Colonic mucosa (tissue), 4 donors: Measurements from ENCODE around the gene LRRC7. TPM values are rescaled to one million over a fixed set of nuclear protein-coding genes. Genes with fewer than 3 reads are reported as not detected.

Experiments used
- DNase-seq: peaks from one replicate; pipeline ENCODE4 v3.0.0-alpha.2; 2020
- H3K27ac ChIP-seq: fragments of 200-600 bp; one replicate; pipeline ENCODE4 v1.8.0; 2021
- H3K27me3 ChIP-seq: fragments of 200-600 bp; one replicate; pipeline ENCODE4 v1.8.0; 2021
- H3K36me3 ChIP-seq: fragments of 200-600 bp; one replicate; pipeline ENCODE4 v1.8.0; 2021
- H3K4me1 ChIP-seq: fragments of 200-600 bp; one replicate; pipeline ENCODE4 v1.8.0; 2021; ENCODE audit warnings: mild to moderate bottlenecking
- H3K4me3 ChIP-seq: fragments of 200-600 bp; one replicate; pipeline ENCODE4 v1.8.0; 2021
- H3K9ac ChIP-seq, 2 donors: one replicate each; pipeline ENCODE4 v1.7.0; 2013; ENCODE audit warnings: control low read depth in 2 of 2, low read depth in 2 of 2, low read length in 2 of 2
- H3K9me3 ChIP-seq: fragments of 200-600 bp; one replicate; pipeline ENCODE4 v1.8.0; 2021
- intact Hi-C: fragments of 100-400 bp; cut with DNase I; formaldehyde crosslinking; loops from one replicate; pipeline ENCODE4 v1.14.1; 2022
- total RNA-seq, 2 donors: library from RNA; stranded (reverse); fragmentation: NEBNext Ultra II Directional in 1 of 2; extraction: Animal tissue kit (Norgen Biotek cat#: 25700) in 1 of 2; gene quantifications; one replicate each; pipeline ENCODE4 v1.2.1, GENCODE V29; 2021
- TF ChIP-seq, protein P1 (sequence below): fragments of 200-600 bp; IDR thresholded peaks from one replicate; pipeline ENCODE4 v1.8.0; 2022; ENCODE audit warnings: antibody characterized with exemption, mild to moderate bottlenecking
- donor health status: healthy.
- donor health status: DM: no; HTN: no; CAD: no.
- donor health status: DM: no; HTN: no; CAD: no.

Gene LRRC7
- total RNA-seq, 2 donors from 2014 or later = 0.21 to 0.22 TPM

DNA sequence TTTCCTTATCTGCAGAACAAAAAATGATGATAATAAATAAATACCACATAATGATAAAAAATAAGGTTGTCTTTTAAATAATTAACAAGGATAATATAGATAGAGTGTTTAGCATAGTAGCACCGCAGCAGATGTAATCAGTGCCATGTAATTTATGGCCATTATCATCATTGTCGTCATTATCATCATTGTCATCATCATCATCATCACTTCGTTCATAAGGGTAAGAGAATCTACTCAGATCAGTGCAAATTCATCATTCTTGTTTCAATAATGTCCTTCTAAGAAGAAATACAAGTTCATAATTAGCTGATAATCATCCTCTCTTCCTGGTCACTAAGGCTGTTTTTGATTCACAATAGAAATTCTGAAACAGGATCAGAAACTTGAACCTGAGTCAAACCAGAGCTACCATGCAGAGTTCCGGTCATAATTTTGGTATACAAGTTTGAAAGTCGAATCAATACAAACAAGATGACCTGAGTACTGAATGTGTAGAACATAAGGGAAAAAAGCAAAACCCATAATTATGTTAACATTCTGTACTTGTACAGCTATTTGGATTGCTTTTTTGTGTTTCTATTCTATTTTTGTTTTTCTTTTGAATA lies 465.6 kb downstream of the LRRC7 start:
- TF ChIP-seq, protein P1, sequence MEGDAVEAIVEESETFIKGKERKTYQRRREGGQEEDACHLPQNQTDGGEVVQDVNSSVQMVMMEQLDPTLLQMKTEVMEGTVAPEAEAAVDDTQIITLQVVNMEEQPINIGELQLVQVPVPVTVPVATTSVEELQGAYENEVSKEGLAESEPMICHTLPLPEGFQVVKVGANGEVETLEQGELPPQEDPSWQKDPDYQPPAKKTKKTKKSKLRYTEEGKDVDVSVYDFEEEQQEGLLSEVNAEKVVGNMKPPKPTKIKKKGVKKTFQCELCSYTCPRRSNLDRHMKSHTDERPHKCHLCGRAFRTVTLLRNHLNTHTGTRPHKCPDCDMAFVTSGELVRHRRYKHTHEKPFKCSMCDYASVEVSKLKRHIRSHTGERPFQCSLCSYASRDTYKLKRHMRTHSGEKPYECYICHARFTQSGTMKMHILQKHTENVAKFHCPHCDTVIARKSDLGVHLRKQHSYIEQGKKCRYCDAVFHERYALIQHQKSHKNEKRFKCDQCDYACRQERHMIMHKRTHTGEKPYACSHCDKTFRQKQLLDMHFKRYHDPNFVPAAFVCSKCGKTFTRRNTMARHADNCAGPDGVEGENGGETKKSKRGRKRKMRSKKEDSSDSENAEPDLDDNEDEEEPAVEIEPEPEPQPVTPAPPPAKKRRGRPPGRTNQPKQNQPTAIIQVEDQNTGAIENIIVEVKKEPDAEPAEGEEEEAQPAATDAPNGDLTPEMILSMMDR = no peak

DNA sequence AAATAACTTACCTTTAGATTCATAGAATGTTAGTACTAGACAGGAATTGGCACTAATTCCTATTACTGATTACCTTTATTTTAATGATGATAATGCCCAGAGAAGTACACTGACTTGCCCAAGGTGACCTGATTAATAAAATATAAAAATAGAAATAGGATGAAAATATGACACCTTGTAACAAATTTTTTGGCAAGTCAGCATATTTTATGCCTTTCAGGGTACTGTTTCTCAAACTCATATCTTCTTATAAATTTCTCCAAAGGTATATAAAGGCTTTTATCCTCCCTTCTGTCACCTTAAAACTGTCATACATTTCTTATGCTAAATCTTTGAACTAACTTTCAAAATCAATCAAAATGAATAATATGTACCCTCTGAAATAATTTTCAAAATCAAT lies 466.2 kb downstream of the LRRC7 start:
- no peaks in the 10 kb centered on the region for H3K27me3 ChIP-seq
- no peak overlapping the region for H3K27ac ChIP-seq
- H3K4me3 ChIP-seq = no peak overlapping the region
- TF ChIP-seq, protein P1 = no peak
- intact Hi-C loops = no loop called here
- H3K9me3 ChIP-seq = no peaks in the 10 kb centered on the region
- DNase-seq = no peak
- no peaks in the 10 kb centered on the region for H3K36me3 ChIP-seq
- no peak overlapping the region for H3K9ac ChIP-seq
- no peaks in the 10 kb centered on the region for H3K4me1 ChIP-seq

More for the DNA sequence above, 465.6 kb downstream of the LRRC7 start:
- no peak for DNase-seq
- Histone ChIP-seq H3K9ac (no peak overlapping the region), H3K4me3 (no peak overlapping the region), H3K4me1 (no peaks in the 10 kb centered on the region), H3K36me3 (no peaks in the 10 kb centered on the region), H3K27me3 (no peaks in the 10 kb centered on the region), H3K9me3 (no peaks in the 10 kb centered on the region), H3K27ac (no peak overlapping the region)
- intact Hi-C loops = no loop called here

- no peak overlapping the region for H3K27ac ChIP-seq
- DNase-seq = no peak
- intact Hi-C loops = no loop called here
- H3K4me1 ChIP-seq = no peaks in the 10 kb centered on the region
- H3K9ac ChIP-seq = no peak overlapping the region
- no peak overlapping the region for H3K4me3 ChIP-seq
- H3K36me3 ChIP-seq = no peaks in the 10 kb centered on the region
- H3K27me3 ChIP-seq = no peaks in the 10 kb centered on the region
- no peaks in the 10 kb centered on the region for H3K9me3 ChIP-seq
- TF ChIP-seq, protein P1 = no peak
These were observed 466.7 kb downstream of the LRRC7 start for GRCh38 chr1:70034403-70034802.

DNA sequence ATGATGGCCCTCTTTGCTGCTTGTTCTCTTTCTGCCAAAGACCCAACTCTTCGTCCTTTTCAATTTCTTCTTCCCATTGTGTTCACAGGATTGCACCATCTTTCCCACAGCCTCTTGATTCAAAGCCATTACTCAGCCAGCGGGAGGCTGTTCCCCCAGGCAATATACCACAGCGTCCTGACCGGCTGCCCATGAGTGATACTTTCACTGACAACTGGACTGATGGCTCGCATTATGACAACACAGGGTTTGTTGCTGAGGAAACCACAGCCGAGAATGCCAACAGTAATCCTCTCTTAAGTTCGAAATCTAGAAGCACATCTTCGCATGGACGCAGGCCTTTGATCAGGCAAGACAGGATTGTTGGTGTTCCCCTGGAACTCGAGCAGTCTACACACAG lies 470.3 kb downstream of the LRRC7 start:
- no peak overlapping the region for H3K9ac ChIP-seq
- DNase-seq = no peak
- H3K27ac ChIP-seq = no peak overlapping the region
- TF ChIP-seq, protein P1 = no peak
- intact Hi-C loops = no loop called here
- H3K36me3 ChIP-seq = no peaks in the 10 kb centered on the region
- no peaks in the 10 kb centered on the region for H3K27me3 ChIP-seq
- H3K4me3 ChIP-seq = no peak overlapping the region
- H3K9me3 ChIP-seq = no peaks in the 10 kb centered on the region
- no peaks in the 10 kb centered on the region for H3K4me1 ChIP-seq

- Histone ChIP-seq H3K9me3 (no peaks in the 10 kb centered on the region), H3K9ac (no peak overlapping the region), H3K4me1 (no peaks in the 10 kb centered on the region), H3K36me3 (no peaks in the 10 kb centered on the region), H3K27ac (no peak overlapping the region), H3K27me3 (no peaks in the 10 kb centered on the region), H3K4me3 (no peak overlapping the region)
- intact Hi-C loops = no loop called here
- TF ChIP-seq, protein P1 = no peak
- no peak for DNase-seq
These were observed 471.8 kb downstream of the LRRC7 start for GRCh38 chr1:70039485-70039884.
